Panc1 (cell line): ENCODE measurements around the gene STXBP5. TPM values are rescaled to one million over a fixed set of nuclear protein-coding genes. Genes with fewer than 3 reads are reported as not detected.

Experiments
- ATAC-seq: fragments of 200-7000 bp; cut with Tn5 transposase; 2 replicates; pipeline ENCODE4 v1.9.1; 2020; ENCODE audit warnings: mild to moderate bottlenecking, moderate library complexity
- BruUV-seq: library from RNA; stranded (reverse); fragments of 400-500 nt; replicated peaks from 2 replicates; lab custom pipeline; 2021; lab: Mats Ljungman, UMichigan
- CTCF ChIA-PET: fragments of 300-600 bp; sonication (Branson Sonifier 250); formaldehyde crosslinking; loops from one replicate; lab custom pipeline; 2022; ENCODE audit warnings: antibody characterized with exemption; lab: Charles Lee
- POLR2A ChIA-PET: fragments of 300-600 bp; sonication (Branson Sonifier 250); formaldehyde crosslinking; loops from one replicate; lab custom pipeline; 2022; ENCODE audit warnings: antibody characterized with exemption; lab: Charles Lee
- DNase-seq: peaks from one replicate; pipeline ENCODE4 v3.0.0-alpha.2; 2010; ENCODE audit warnings: low read depth, low spot score
- H3K27ac ChIP-seq: 2 replicates; pipeline ENCODE4 v1.5.1; 2011; ENCODE audit warnings: mild to moderate bottlenecking, low read length, inconsistent platforms
- H3K27me3 ChIP-seq: fragments of 200-500 bp; sonication (Bioruptor generic); 2 replicates; pipeline ENCODE4 v1.6.0; 2014; ENCODE audit warnings: low read length, inconsistent platforms; ENCODE audit not compliant: control insufficient read depth, insufficient read depth
- H3K36me3 ChIP-seq: fragments of 200-500 bp; sonication (Bioruptor generic); 2 replicates; pipeline ENCODE4 v1.5.1; 2014; ENCODE audit warnings: inconsistent platforms, mild to moderate bottlenecking, low read length, moderate library complexity; ENCODE audit not compliant: control insufficient read depth, insufficient read depth
- H3K4me1 ChIP-seq: 2 replicates; pipeline ENCODE4 v1.5.1; 2011; ENCODE audit warnings: inconsistent platforms, mild to moderate bottlenecking, low read length, moderate library complexity; ENCODE audit not compliant: control insufficient read depth, insufficient read depth
- H3K4me3 ChIP-seq, 2 experiments: 2 replicates each; pipeline ENCODE4 v1.5.1; 2011 to 2012; ENCODE audit warnings: low read depth in 2 of 2, low read length in 2 of 2, mild to moderate bottlenecking in 2 of 2, inconsistent platforms in 1 of 2, moderate library complexity in 1 of 2
- H3K9me3 ChIP-seq: fragments of 200-500 bp; sonication (Bioruptor generic); 2 replicates; pipeline ENCODE4 v1.5.1; 2014; ENCODE audit warnings: low read depth, mild to moderate bottlenecking, inconsistent platforms, low read length, moderate library complexity; ENCODE audit not compliant: control insufficient read depth, insufficient read depth
- CTCF ChIP-seq: fragments of 450-650 bp; IDR thresholded peaks from 2 replicates; pipeline ENCODE4 v1.5.1; 2017; ENCODE audit warnings: mild to moderate bottlenecking
- POLR2AphosphoS5 ChIP-seq: IDR thresholded peaks from 2 replicates; pipeline ENCODE4 v1.6.1; 2012; ENCODE audit warnings: mild to moderate bottlenecking, low read depth, low read length, moderate library complexity
- REST ChIP-seq, 2 experiments: IDR thresholded peaks; 2 replicates each; pipeline ENCODE4 v1.6.1; 2011 to 2012; ENCODE audit warnings: low read depth in 2 of 2, control low read depth in 1 of 2, low read length in 1 of 2, mild to moderate bottlenecking in 1 of 2, moderate library complexity in 1 of 2; ENCODE audit not compliant: insufficient read depth in 1 of 2
- SIN3A ChIP-seq: IDR thresholded peaks from 2 replicates; pipeline ENCODE4 v1.6.1; 2012; ENCODE audit warnings: low read depth, mild to moderate bottlenecking, low read length, moderate library complexity, borderline replicate concordance; ENCODE audit not compliant: insufficient read depth
- TCF7L2 ChIP-seq: IDR thresholded peaks from 2 replicates; pipeline ENCODE4 v1.6.1; 2011; ENCODE audit warnings: mild to moderate bottlenecking, low read depth, low read length, inconsistent platforms
- in situ Hi-C: cut with HindIII; loops from 2 replicates; pipeline ENCODE4 v1.10.0; 2016; ENCODE audit warnings: low sequenced_read_pairs, low pct_unique_long_range_greater_than_20kb
- intact Hi-C: fragments of 100-400 bp; cut with micrococcal nuclease; formaldehyde crosslinking; loops from one replicate; pipeline ENCODE4 v1.10.0; 2022; ENCODE audit not compliant: unreplicated experiment
- total RNA-seq: library from RNA; stranded (reverse); gene quantifications from one replicate; pipeline ENCODE4 v1.2.1, GENCODE V29; 2021; ENCODE audit not compliant: unreplicated experiment

The STXBP5 gene
- total RNA-seq, 1 experiment from 2014 or later: 77.8 TPM

- H3K27me3 ChIP-seq: no peaks in the 10 kb centered on the region
- H3K4me3 ChIP-seq: no peak overlapping the region
- no peak for TF ChIP-seq SIN3A
- TF ChIP-seq POLR2AphosphoS5: no peak
- no peak for TF ChIP-seq REST (IDR thresholded peaks at IDR 0.05; ENCODE audit: insufficient read depth in 1 of 2, low read depth in 2 of 2, low read length in 1 of 2)
- TF ChIP-seq TCF7L2: no peak
- no peak for TF ChIP-seq CTCF
- POLR2A ChIA-PET: no interaction called here
- intact Hi-C loops (no loop called here), in situ Hi-C loops (no loop called here)
- H3K4me1 ChIP-seq: peaks cover 17% of the 10 kb centered on the region
- H3K27ac ChIP-seq: no peak overlapping the region; the same call in 1 of the 2 replicates
- peaks cover 3% of the 10 kb centered on the region; the same call in 1 of the 2 replicates for H3K36me3 ChIP-seq
- H3K9me3 ChIP-seq: no peaks in the 10 kb centered on the region
- DNase-seq (no peak), ATAC-seq (no peak)
- no TSS peak for BruUV-seq
- CTCF ChIA-PET: no interaction called here
These were observed 22.7 kb downstream of the STXBP5 start for GRCh38 chr6:147226877-147227276.

- ATAC-seq: no peak
- TF ChIP-seq TCF7L2 (no peak), SIN3A (no peak), CTCF (no peak), REST (IDR thresholded peaks at IDR 0.05; ENCODE audit: insufficient read depth in 1 of 2, low read depth in 2 of 2, low read length in 1 of 2) (no peak), POLR2AphosphoS5 (no peak)
- no peak for DNase-seq
- ChIA-PET CTCF (no interaction called here), POLR2A (no interaction called here)
- Histone ChIP-seq H3K4me1 (peaks cover 9% of the 10 kb centered on the region; the same call in 1 of the 2 replicates), H3K4me3 (no peak overlapping the region), H3K27me3 (no peaks in the 10 kb centered on the region), H3K27ac (peak overlapping the region; percentile 19; the same call in 1 of the 2 replicates), H3K36me3 (peaks cover 3% of the 10 kb centered on the region; the same call in 1 of the 2 replicates), H3K9me3 (no peaks in the 10 kb centered on the region)
- intact Hi-C loops (no loop called here), in situ Hi-C loops (no loop called here)
- BruUV-seq: no TSS peak
These were observed 23.6 kb downstream of the STXBP5 start for GRCh38 chr6:147227770-147228320.
